Embryonic facial prominence (tissue), 1 donor: ENCODE data around the gene NEURL2.

Source experiments
- DNase-seq: peaks from one replicate; pipeline ENCODE4 v3.0.0-alpha.2; 2016; ENCODE audit errors: extremely low spot score

NEURL2 gene

GRCh38 chr20:45841407-45842129 lies 49.4 kb downstream of the NEURL2 start:
- no peak for DNase-seq

GRCh38 chr20:45840700-45841198 lies 50.3 kb downstream of the NEURL2 start:
- DNase-seq, result no peak
